ENCODE measurements around the gene JAZF1. TPM values are rescaled to one million over a fixed set of nuclear protein-coding genes. Genes with fewer than 3 reads are reported as not detected.

Gene JAZF1
- total and polyA plus RNA-seq, 10 of the 15 experiments (the other 5 are each of a cell fraction or from before 2014, with no cell fraction given) = 0.04 to 0.82 (median 0.15) TPM; not detected in 3

DNA sequence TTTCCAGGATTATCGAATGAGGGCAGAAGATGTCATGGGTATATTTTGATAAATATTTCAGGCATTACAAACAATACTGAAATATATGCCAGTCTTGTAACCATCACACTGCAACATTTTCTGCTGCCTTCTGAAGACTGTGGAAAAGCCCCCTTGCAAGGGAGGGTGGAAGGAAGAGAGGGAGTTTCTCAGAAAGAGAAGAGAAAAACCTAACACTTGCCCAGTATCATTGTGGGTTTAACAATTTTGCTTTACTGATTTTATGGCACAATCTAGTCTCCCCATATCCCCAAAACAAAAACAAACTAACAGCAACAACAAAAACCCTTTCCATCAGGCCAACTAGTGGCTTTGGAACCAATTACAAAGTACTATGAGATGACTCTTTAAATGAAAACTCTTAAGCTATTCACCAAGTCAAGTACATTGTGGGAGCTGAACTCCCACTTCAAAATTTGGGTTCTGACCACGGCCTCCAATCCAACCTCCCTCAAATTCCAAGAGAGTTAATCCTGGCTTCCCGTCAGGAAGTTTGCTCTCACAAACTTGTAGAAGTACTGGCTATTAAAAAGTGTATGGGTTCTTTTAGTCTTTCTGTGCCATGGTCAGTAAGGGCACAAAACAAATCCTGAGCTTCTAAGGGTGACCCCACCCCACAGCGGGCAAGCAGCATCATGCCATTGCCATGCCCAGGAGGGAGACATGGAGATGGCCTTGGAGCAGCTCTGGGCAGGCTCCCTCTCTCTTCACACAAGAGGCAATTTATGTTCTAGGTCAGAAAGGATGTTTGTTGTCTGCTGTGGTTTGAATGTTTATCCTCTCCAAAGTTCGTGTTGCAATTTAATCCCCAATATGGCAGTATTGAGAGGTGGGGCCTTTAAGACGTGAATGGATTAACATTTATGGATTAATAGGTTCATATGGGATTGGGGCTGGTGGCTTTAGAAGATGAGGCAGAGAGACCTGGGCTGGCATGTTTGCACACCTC is 96.3 kb downstream of the JAZF1 start (continued):
- TF ChIP-seq, protein P1, sequence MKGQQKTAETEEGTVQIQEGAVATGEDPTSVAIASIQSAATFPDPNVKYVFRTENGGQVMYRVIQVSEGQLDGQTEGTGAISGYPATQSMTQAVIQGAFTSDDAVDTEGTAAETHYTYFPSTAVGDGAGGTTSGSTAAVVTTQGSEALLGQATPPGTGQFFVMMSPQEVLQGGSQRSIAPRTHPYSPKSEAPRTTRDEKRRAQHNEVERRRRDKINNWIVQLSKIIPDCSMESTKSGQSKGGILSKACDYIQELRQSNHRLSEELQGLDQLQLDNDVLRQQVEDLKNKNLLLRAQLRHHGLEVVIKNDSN (IDR thresholded peaks at IDR 0.05; ENCODE audit: borderline replicate concordance, extremely low read length, insufficient read depth, low read depth, low read length) = no peak

DNA sequence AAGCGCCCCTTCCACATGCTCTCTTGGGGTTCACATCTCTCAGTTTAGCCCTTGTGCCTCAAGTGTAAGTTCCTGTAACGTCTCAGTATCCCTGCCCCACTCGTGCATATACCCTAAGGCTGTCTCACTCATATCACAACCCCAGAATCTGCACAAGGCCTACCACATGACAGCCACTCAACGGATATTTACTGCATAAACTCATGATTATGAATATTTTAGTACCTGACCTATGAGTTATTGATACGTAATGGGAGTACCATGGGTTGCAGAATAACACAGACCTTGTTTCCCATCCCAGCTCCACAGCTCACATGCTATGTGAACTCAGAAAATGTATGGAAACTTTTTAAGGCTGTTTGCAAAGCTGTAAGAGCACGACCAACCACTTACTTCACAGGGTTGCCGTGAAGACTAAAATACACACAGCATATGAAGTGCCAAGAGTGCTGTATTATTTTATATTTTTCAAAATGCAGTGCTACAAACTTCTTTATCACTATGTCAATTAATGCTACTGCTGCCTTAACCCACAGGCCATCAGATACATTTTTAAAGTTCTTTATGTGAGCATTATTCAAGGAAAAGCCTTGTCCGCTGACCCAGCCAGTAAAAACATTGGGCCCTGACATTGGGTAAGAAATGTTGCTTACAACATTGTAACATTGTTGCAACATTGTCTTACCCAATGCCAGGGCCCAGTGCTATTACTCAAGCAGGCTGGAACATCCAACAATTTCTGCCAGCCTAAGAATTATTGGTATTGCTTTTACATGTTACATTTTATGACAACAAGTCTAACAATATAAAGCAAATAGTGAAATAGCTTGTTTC is 97.2 kb downstream of the JAZF1 start:
- no peak overlapping the region for H2AFZ ChIP-seq (ENCODE audit: control insufficient read depth, low read depth, low read length)
- no peak for TF ChIP-seq MTA2 (IDR thresholded peaks at IDR 0.05; ENCODE audit: low read depth)
- no peak for TF ChIP-seq RCOR1 (conservative IDR thresholded peaks at IDR 0.05; ENCODE audit: low read depth, low read length)
- TF ChIP-seq ETV6 (conservative IDR thresholded peaks at IDR 0.05 in 1 of 2, IDR thresholded peaks at IDR 0.05 in 1 of 2; ENCODE audit: borderline replicate concordance in 1 of 2, low read depth in 1 of 2) = no peak
- TF ChIP-seq, protein P2, sequence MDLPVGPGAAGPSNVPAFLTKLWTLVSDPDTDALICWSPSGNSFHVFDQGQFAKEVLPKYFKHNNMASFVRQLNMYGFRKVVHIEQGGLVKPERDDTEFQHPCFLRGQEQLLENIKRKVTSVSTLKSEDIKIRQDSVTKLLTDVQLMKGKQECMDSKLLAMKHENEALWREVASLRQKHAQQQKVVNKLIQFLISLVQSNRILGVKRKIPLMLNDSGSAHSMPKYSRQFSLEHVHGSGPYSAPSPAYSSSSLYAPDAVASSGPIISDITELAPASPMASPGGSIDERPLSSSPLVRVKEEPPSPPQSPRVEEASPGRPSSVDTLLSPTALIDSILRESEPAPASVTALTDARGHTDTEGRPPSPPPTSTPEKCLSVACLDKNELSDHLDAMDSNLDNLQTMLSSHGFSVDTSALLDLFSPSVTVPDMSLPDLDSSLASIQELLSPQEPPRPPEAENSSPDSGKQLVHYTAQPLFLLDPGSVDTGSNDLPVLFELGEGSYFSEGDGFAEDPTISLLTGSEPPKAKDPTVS (IDR thresholded peaks at IDR 0.05; ENCODE audit: low read depth, low read length) = no peak
- TF ChIP-seq, protein P3, sequence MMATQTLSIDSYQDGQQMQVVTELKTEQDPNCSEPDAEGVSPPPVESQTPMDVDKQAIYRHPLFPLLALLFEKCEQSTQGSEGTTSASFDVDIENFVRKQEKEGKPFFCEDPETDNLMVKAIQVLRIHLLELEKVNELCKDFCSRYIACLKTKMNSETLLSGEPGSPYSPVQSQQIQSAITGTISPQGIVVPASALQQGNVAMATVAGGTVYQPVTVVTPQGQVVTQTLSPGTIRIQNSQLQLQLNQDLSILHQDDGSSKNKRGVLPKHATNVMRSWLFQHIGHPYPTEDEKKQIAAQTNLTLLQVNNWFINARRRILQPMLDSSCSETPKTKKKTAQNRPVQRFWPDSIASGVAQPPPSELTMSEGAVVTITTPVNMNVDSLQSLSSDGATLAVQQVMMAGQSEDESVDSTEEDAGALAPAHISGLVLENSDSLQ (IDR thresholded peaks at IDR 0.05) = no peak
- TF ChIP-seq, protein P4, sequence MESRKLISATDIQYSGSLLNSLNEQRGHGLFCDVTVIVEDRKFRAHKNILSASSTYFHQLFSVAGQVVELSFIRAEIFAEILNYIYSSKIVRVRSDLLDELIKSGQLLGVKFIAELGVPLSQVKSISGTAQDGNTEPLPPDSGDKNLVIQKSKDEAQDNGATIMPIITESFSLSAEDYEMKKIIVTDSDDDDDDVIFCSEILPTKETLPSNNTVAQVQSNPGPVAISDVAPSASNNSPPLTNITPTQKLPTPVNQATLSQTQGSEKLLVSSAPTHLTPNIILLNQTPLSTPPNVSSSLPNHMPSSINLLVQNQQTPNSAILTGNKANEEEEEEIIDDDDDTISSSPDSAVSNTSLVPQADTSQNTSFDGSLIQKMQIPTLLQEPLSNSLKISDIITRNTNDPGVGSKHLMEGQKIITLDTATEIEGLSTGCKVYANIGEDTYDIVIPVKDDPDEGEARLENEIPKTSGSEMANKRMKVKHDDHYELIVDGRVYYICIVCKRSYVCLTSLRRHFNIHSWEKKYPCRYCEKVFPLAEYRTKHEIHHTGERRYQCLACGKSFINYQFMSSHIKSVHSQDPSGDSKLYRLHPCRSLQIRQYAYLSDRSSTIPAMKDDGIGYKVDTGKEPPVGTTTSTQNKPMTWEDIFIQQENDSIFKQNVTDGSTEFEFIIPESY (IDR thresholded peaks at IDR 0.05) = no peak
- TF ChIP-seq, protein P5, sequence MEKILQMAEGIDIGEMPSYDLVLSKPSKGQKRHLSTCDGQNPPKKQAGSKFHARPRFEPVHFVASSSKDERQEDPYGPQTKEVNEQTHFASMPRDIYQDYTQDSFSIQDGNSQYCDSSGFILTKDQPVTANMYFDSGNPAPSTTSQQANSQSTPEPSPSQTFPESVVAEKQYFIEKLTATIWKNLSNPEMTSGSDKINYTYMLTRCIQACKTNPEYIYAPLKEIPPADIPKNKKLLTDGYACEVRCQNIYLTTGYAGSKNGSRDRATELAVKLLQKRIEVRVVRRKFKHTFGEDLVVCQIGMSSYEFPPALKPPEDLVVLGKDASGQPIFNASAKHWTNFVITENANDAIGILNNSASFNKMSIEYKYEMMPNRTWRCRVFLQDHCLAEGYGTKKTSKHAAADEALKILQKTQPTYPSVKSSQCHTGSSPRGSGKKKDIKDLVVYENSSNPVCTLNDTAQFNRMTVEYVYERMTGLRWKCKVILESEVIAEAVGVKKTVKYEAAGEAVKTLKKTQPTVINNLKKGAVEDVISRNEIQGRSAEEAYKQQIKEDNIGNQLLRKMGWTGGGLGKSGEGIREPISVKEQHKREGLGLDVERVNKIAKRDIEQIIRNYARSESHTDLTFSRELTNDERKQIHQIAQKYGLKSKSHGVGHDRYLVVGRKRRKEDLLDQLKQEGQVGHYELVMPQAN (conservative IDR thresholded peaks at IDR 0.05) = no peak
- no peak for TF ChIP-seq SUZ12 (IDR thresholded peaks at IDR 0.05; ENCODE audit: unreplicated experiment)

More for the DNA sequence above, 97.2 kb downstream of the JAZF1 start:
- FAIRE-seq (no peak), DNase-seq (ENCODE audit: low read depth, low spot score) (no peak), ATAC-seq (no peak)
- intact Hi-C loops (cut with micrococcal nuclease; ENCODE audit: unreplicated experiment) (no loop called here), in situ Hi-C loops (cut with MboI) (no loop called here)
- WGBS (ENCODE audit: insufficient coverage, insufficient replicate concordance, low lambda C conversion rate, missing lambda C conversion rate) = 28% methylated on average over 8 of the region's 8 CpGs
- Histone ChIP-seq H3K4me2 (ENCODE audit: control insufficient read depth, insufficient read depth) (no peak overlapping the region), H3K4me1 (ENCODE audit: control insufficient read depth, insufficient read depth, low read length) (no peaks in the 10 kb centered on the region), H4K20me1 (ENCODE audit: control insufficient read depth, insufficient read depth) (no peaks in the 10 kb centered on the region), H3K4me3 (no peak overlapping the region), H3K9me3 (replicated peaks; ENCODE audit: control insufficient read depth, insufficient read depth, low read length) (no peaks in the 10 kb centered on the region), H3K9ac (ENCODE audit: control insufficient read depth, insufficient read depth, low read length) (no peak overlapping the region), H3K79me2 (ENCODE audit: control insufficient read depth, insufficient read depth, low read length) (no peaks in the 10 kb centered on the region), H3K27me3 (replicated peaks in 1 of 2; ENCODE audit: control insufficient read depth in 2 of 2, insufficient read depth in 2 of 2, low read length in 1 of 2) (no peaks in the 10 kb centered on the region; a peak in 3 of 4 replicates), H3K27ac (ENCODE audit: control insufficient read depth, insufficient read depth) (no peak overlapping the region), H3K36me3 (ENCODE audit: control insufficient read depth in 2 of 2, insufficient read depth in 2 of 2, low read length in 1 of 2) (no peaks in the 10 kb centered on the region)
- ChIA-PET SMC1A (ENCODE audit: uncharacterized antibody, unreplicated experiment) (no interaction called here), CTCF (interaction anchor here (5.5 to 6.2 kb wide), 2 partner anchors 13 to 21 kb away, joined by 36 to 44 read pairs; no protein-coding TSS in a partner anchor), POLR2A (no interaction called here), RAD21 (ENCODE audit: unreplicated experiment) (no interaction called here)
- no TSS peak for BruUV-seq (replicated peaks)
